Measurements from ENCODE around the gene CEMIP.

CEMIP gene

GRCh38 chr15:80944818-80945217 lies 165.6 kb downstream of the CEMIP start (continued):
- TF ChIP-seq PRDM6 (tag by site-specific recombination; IDR thresholded peaks at IDR 0.05) (no peak), ZNF596 (tag by site-specific recombination; IDR thresholded peaks at IDR 0.05) (no peak), ZNF610 (tag by site-specific recombination; IDR thresholded peaks at IDR 0.05; ENCODE audit: borderline replicate concordance) (no peak), ZNF544 (tag by site-specific recombination; IDR thresholded peaks at IDR 0.05) (no peak)

GRCh38 chr15:80945605-80946004 lies 166.4 kb downstream of the CEMIP start:
- Histone ChIP-seq H3K9me3 (ENCODE audit: control insufficient read depth, insufficient read depth, low read depth, low read length) (no peaks in the 10 kb centered on the region), H3K36me3 (ENCODE audit: control insufficient read depth in 2 of 2, insufficient read depth in 1 of 2, low read length in 2 of 2) (peaks cover 0 to 44% of the 10 kb centered on the region in 2 experiments; a peak in 1 of 3 replicates), H3K4me1 (ENCODE audit: control insufficient read depth, insufficient read depth, low read length) (no peaks in the 10 kb centered on the region), H3K4me3 (ENCODE audit: low read depth, low read length) (no peak overlapping the region), H3K27ac (ENCODE audit: extremely low read depth, low read depth, low read length) (no peak overlapping the region)
- no peak for TF ChIP-seq EGR2 (tag by site-specific recombination; IDR thresholded peaks at IDR 0.05; ENCODE audit: low read depth)
- no peak for TF ChIP-seq ZNF174 (tag by site-specific recombination; IDR thresholded peaks at IDR 0.05)
- no peak for TF ChIP-seq ZNF571 (tag by site-specific recombination; IDR thresholded peaks at IDR 0.05)
- TF ChIP-seq ZNF621 (tag by site-specific recombination; IDR thresholded peaks at IDR 0.05), result no peak
- TF ChIP-seq ZNF692 (tag by site-specific recombination; IDR thresholded peaks at IDR 0.05), result no peak
- TF ChIP-seq ZNF292 (tag by site-specific recombination; IDR thresholded peaks at IDR 0.05; ENCODE audit: borderline replicate concordance, low read depth), result no peak
- no peak for TF ChIP-seq KLF7 (tag by site-specific recombination; IDR thresholded peaks at IDR 0.05; ENCODE audit: borderline replicate concordance)
- TF ChIP-seq ZNF654 (tag by site-specific recombination; IDR thresholded peaks at IDR 0.05; ENCODE audit: low read depth), result no peak
- no peak for TF ChIP-seq ZBTB8A (tag by site-specific recombination; IDR thresholded peaks at IDR 0.05)
- ChIA-PET POLR2A (no interaction called here), CTCF (interaction anchor here (0.6 to 1.6 kb wide), 4 partner anchors 11 to 480 kb away, joined by 3 to 5 read pairs (median 4); no protein-coding TSS in a partner anchor)

GRCh38 chr15:80946576-80946975 lies 167.4 kb downstream of the CEMIP start:
- Histone ChIP-seq H3K4me1 (ENCODE audit: control insufficient read depth, insufficient read depth, low read length) (no peaks in the 10 kb centered on the region), H3K9me3 (ENCODE audit: control insufficient read depth, insufficient read depth, low read depth, low read length) (no peaks in the 10 kb centered on the region), H3K36me3 (ENCODE audit: control insufficient read depth in 2 of 2, insufficient read depth in 1 of 2, low read length in 2 of 2) (peaks cover 0 to 43% of the 10 kb centered on the region in 2 experiments; a peak in 1 of 3 replicates), H3K27ac (ENCODE audit: extremely low read depth, low read depth, low read length) (no peak overlapping the region), H3K4me3 (ENCODE audit: low read depth, low read length) (no peak overlapping the region)
- ChIA-PET CTCF (interaction anchor here (1.0 to 1.6 kb wide), 2 partner anchors 10 to 31 kb away, joined by 4 to 5 read pairs; no protein-coding TSS in a partner anchor), POLR2A (no interaction called here)
- TF ChIP-seq ZNF350 (tag by site-specific recombination; IDR thresholded peaks at IDR 0.05) (no peak), ZNF302 (tag by site-specific recombination; IDR thresholded peaks at IDR 0.05; ENCODE audit: low read depth) (no peak)

- Histone ChIP-seq H3K4me3 (ENCODE audit: low read depth, low read length) (no peak overlapping the region), H3K9me3 (ENCODE audit: control insufficient read depth, insufficient read depth, low read depth, low read length) (no peaks in the 10 kb centered on the region), H3K4me1 (ENCODE audit: control insufficient read depth, insufficient read depth, low read length) (no peaks in the 10 kb centered on the region), H3K36me3 (ENCODE audit: control insufficient read depth in 2 of 2, insufficient read depth in 1 of 2, low read length in 2 of 2) (peaks cover 0 to 39% of the 10 kb centered on the region in 2 experiments; a peak in 1 of 3 replicates), H3K27ac (ENCODE audit: extremely low read depth, low read depth, low read length) (no peak overlapping the region)
- POLR2A ChIA-PET, result no interaction called here
- TF ChIP-seq FEZF1 (tag by site-specific recombination; IDR thresholded peaks at IDR 0.05) (no peak), ZNF654 (tag by site-specific recombination; IDR thresholded peaks at IDR 0.05; ENCODE audit: low read depth) (no peak), OSR2 (tag by site-specific recombination; IDR thresholded peaks at IDR 0.05) (no peak), SP3 (tag by site-specific recombination; IDR thresholded peaks at IDR 0.05) (no peak), ZNF544 (tag by site-specific recombination; IDR thresholded peaks at IDR 0.05) (no peak), ZNF140 (tag by site-specific recombination; IDR thresholded peaks at IDR 0.05) (no peak), ZNF560 (tag by site-specific recombination; IDR thresholded peaks at IDR 0.05; ENCODE audit: borderline replicate concordance) (no peak), ZNF10 (tag by site-specific recombination; IDR thresholded peaks at IDR 0.05) (no peak), ZNF292 (tag by site-specific recombination; IDR thresholded peaks at IDR 0.05; ENCODE audit: borderline replicate concordance, low read depth) (no peak), ZBTB8A (tag by site-specific recombination; IDR thresholded peaks at IDR 0.05) (no peak), ZNF202 (tag by site-specific recombination; IDR thresholded peaks at IDR 0.05; ENCODE audit: borderline replicate concordance) (no peak), ZNF157 (tag by site-specific recombination; IDR thresholded peaks at IDR 0.05) (no peak), ZNF76 (tag by site-specific recombination; IDR thresholded peaks at IDR 0.05; ENCODE audit: borderline replicate concordance, low read depth) (no peak), ZNF175 (tag by site-specific recombination; IDR thresholded peaks at IDR 0.05) (no peak), ZXDB (tag by site-specific recombination; IDR thresholded peaks at IDR 0.05) (no peak), ZNF23 (tag by site-specific recombination; IDR thresholded peaks at IDR 0.05; ENCODE audit: borderline replicate concordance) (no peak), ZNF302 (tag by site-specific recombination; IDR thresholded peaks at IDR 0.05; ENCODE audit: low read depth) (no peak)
- CTCF ChIA-PET, result interaction anchor here (0.6 kb wide), 1 partner anchor 20 kb away, joined by 4 read pairs; no protein-coding TSS in a partner anchor
Observed at GRCh38 chr15:80948651-80949292, 169.6 kb downstream of the CEMIP start.

Measured in HEK293 (cell line).